Mesenchymal stem cell (in vitro differentiated cells and primary cell): Measurements from ENCODE around the gene CORO2B.

ENCODE experiments used
- DNase-seq: peaks from one replicate; pipeline ENCODE4 v3.0.0-alpha.2; 2013
- H2AFZ ChIP-seq: one replicate; pipeline ENCODE4 v1.6.1; 2013; ENCODE audit warnings: low read depth, mild to moderate bottlenecking, control low read depth, inconsistent platforms, low read length, moderate library complexity
- H2AK5ac ChIP-seq: 2 replicates; pipeline ENCODE4 v1.6.1; 2013; ENCODE audit warnings: low read length, moderate library complexity, mild to moderate bottlenecking, inconsistent platforms; ENCODE audit not compliant: severe bottlenecking
- H2BK120ac ChIP-seq: one replicate; pipeline ENCODE4 v1.6.1; 2013; ENCODE audit warnings: low read depth, mild to moderate bottlenecking, inconsistent platforms, low read length, moderate library complexity
- H2BK12ac ChIP-seq, 2 experiments: one replicate each; pipeline ENCODE4 v1.6.1; 2013; ENCODE audit warnings: inconsistent platforms in 2 of 2, low read length in 2 of 2, mild to moderate bottlenecking in 2 of 2, moderate library complexity in 2 of 2, control low read depth in 1 of 2
- H2BK15ac ChIP-seq: one replicate; pipeline ENCODE4 v1.6.1; 2013; ENCODE audit warnings: mild to moderate bottlenecking, low read depth, inconsistent platforms; ENCODE audit not compliant: poor library complexity, severe bottlenecking
- H2BK5ac ChIP-seq: 2 replicates; pipeline ENCODE4 v1.6.1; 2013; ENCODE audit warnings: low read depth, mild to moderate bottlenecking, low read length, control low read depth, inconsistent platforms; ENCODE audit not compliant: poor library complexity, severe bottlenecking
- H3K14ac ChIP-seq, 2 experiments: one replicate each; pipeline ENCODE4 v1.6.1; 2013; ENCODE audit warnings: inconsistent platforms in 2 of 2, low read length in 2 of 2, control low read depth in 1 of 2, mild to moderate bottlenecking in 1 of 2, moderate library complexity in 1 of 2
- H3K18ac ChIP-seq, 2 experiments: one replicate each; pipeline ENCODE4 v1.6.1; 2013; ENCODE audit warnings: inconsistent platforms in 2 of 2, low read length in 2 of 2, control low read depth in 1 of 2, low read depth in 1 of 2, mild to moderate bottlenecking in 1 of 2
- H3K23ac ChIP-seq, 2 experiments: one replicate each; pipeline ENCODE4 v1.6.1; 2013; ENCODE audit warnings: inconsistent platforms in 2 of 2, low read length in 2 of 2, mild to moderate bottlenecking in 2 of 2, moderate library complexity in 2 of 2, control low read depth in 1 of 2
- H3K27ac ChIP-seq: 2 replicates; pipeline ENCODE4 v1.5.1; 2013; ENCODE audit warnings: mild to moderate bottlenecking, moderate library complexity, low read length, control low read depth, inconsistent platforms; ENCODE audit not compliant: poor library complexity, severe bottlenecking
- H3K27me3 ChIP-seq, 2 experiments: 2 replicates each; pipeline versions ENCODE4 v1.6.1 to v1.7.0; 2013; ENCODE audit warnings: low read length in 2 of 2, mild to moderate bottlenecking in 2 of 2, moderate library complexity in 2 of 2, control low read depth in 1 of 2, inconsistent platforms in 1 of 2; ENCODE audit not compliant: control insufficient read depth in 1 of 2, insufficient read depth in 1 of 2
- H3K36me3 ChIP-seq, 2 experiments: 2 replicates each; pipeline versions ENCODE4 v1.6.1 to v1.7.0; 2013; ENCODE audit warnings: low read length in 2 of 2, control low read depth in 1 of 2, inconsistent platforms in 1 of 2, low read depth in 1 of 2, mild to moderate bottlenecking in 1 of 2; ENCODE audit not compliant: insufficient read depth in 2 of 2, control insufficient read depth in 1 of 2
- H3K4ac ChIP-seq, 2 experiments: one replicate each; pipeline ENCODE4 v1.6.1; 2013; ENCODE audit warnings: inconsistent platforms in 2 of 2, low read length in 2 of 2, mild to moderate bottlenecking in 2 of 2, moderate library complexity in 2 of 2, control low read depth in 1 of 2, low read depth in 1 of 2
- H3K4me1 ChIP-seq: 2 replicates; pipeline ENCODE4 v1.6.1; 2013; ENCODE audit warnings: low read depth, low read length, control low read depth; ENCODE audit not compliant: control insufficient read depth, insufficient read depth
- H3K4me2 ChIP-seq: 2 replicates; pipeline ENCODE4 v1.6.1; 2013; ENCODE audit warnings: low read length, mild to moderate bottlenecking, inconsistent platforms; ENCODE audit not compliant: poor library complexity, severe bottlenecking
- H3K4me3 ChIP-seq, 2 experiments: 2 replicates each; pipeline versions ENCODE4 v1.5.1 to v1.7.0; 2013; ENCODE audit warnings: low read length in 2 of 2, mild to moderate bottlenecking in 2 of 2, control low read depth in 1 of 2, low read depth in 1 of 2; ENCODE audit not compliant: insufficient read depth in 1 of 2
- H3K79me1 ChIP-seq: replicated peaks from 2 replicates; pipeline ENCODE4 v1.6.1; 2013; ENCODE audit warnings: mild to moderate bottlenecking, control low read depth, low read length, inconsistent platforms; ENCODE audit not compliant: poor library complexity, severe bottlenecking
- H3K9ac ChIP-seq: 2 replicates; pipeline ENCODE4 v1.7.0; 2013; ENCODE audit warnings: mild to moderate bottlenecking, low read length, moderate library complexity
- H3K9me3 ChIP-seq: 2 replicates; pipeline ENCODE4 v1.7.0; 2013; ENCODE audit warnings: mild to moderate bottlenecking, low read length; ENCODE audit not compliant: control insufficient read depth
- H4K8ac ChIP-seq: one replicate; pipeline ENCODE4 v1.6.1; 2013; ENCODE audit warnings: inconsistent platforms, mild to moderate bottlenecking, low read length, moderate library complexity
- H4K91ac ChIP-seq: one replicate; pipeline ENCODE4 v1.6.1; 2013; ENCODE audit warnings: mild to moderate bottlenecking, low read length, inconsistent platforms
- WGBS: methylation state at CpG from one replicate; pipeline ENCODE4 v1.1.7; 2013; ENCODE audit warnings: mixed read lengths; 5-methylcytosine and 5-hydroxymethylcytosine counted together

Gene CORO2B

DNA sequence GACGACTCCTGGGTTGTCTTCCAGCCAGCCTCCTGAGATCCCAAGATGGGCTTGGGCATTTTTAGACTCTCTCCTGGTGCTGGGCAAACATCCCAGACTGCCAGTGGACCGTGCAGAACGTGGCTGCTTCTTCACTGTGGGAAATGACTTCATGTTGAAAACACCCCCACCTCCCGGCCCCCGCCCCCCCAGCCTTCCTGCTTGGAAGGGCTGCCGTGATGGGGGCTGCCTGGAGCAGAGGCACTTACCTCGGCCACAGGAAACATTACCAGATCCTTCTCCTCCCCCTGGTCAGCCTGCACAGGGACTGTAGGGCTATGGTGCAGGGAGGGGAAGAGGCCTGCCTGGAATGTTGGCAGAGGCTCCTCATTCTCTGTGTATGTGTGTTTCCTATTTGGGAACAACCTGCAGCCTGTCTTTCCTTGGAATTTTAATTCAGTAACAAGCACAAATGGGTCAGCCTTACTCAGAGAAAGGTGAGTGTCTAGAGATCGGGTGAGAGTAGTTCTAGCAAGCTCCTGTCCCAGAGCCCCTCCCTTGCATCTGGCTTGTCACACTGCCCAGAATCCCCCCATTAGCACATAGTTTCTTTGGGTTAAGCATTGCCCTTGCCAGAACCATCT lies 151.1 kb downstream of the CORO2B start:
- H2BK12ac ChIP-seq: no peak overlapping the region
- no peak overlapping the region for H3K4me3 ChIP-seq
- peak overlapping the region; percentile 73 for H3K27ac ChIP-seq
- peaks cover 12 to 20% of the 10 kb centered on the region in 2 experiments for H3K36me3 ChIP-seq
- H3K9ac ChIP-seq: no peak overlapping the region
- no peaks in the 10 kb centered on the region for H3K27me3 ChIP-seq
- no peak overlapping the region for H3K18ac ChIP-seq
- no peaks in the 10 kb centered on the region for H3K9me3 ChIP-seq
- H3K79me1 ChIP-seq: no peaks in the 10 kb centered on the region
- peaks cover 21% of the 10 kb centered on the region for H3K4me1 ChIP-seq
- H3K4ac ChIP-seq: no peak overlapping the region
- no peak overlapping the region for H2BK120ac ChIP-seq
- H2AK5ac ChIP-seq: peak overlapping the region; percentile 18
- peak overlapping the region; percentile 11 for H2BK5ac ChIP-seq
- no peak overlapping the region for H3K4me2 ChIP-seq
- no peak overlapping the region for H3K14ac ChIP-seq
- H4K91ac ChIP-seq: no peak overlapping the region
- H2BK15ac ChIP-seq: no peak overlapping the region
- no peak overlapping the region for H4K8ac ChIP-seq
- no peak overlapping the region for H2AFZ ChIP-seq
- no peak overlapping the region for H3K23ac ChIP-seq
- DNase-seq: no peak
- whole genome bisulfite sequencing: 65% methylated on average over 4 of the region's 8 CpGs

GRCh38 chr15:68730471-68730919 lies 151.7 kb downstream of the CORO2B start:
- no peak overlapping the region for H2BK15ac ChIP-seq
- H3K18ac ChIP-seq: no peak overlapping the region
- peak overlapping the region; percentile 57 for H3K27ac ChIP-seq
- DNase-seq: peak; percentile 55
- peak overlapping the region in 1 of 2 experiments; percentile 23 for H2BK12ac ChIP-seq
- no peak overlapping the region for H4K8ac ChIP-seq
- peaks cover 21% of the 10 kb centered on the region for H3K4me1 ChIP-seq
- H2AFZ ChIP-seq: no peak overlapping the region
- H3K9me3 ChIP-seq: no peaks in the 10 kb centered on the region
- H2BK120ac ChIP-seq: no peak overlapping the region
- H3K4ac ChIP-seq: no peak overlapping the region
- no peak overlapping the region for H3K14ac ChIP-seq
- H2BK5ac ChIP-seq: peak overlapping the region; percentile 11
- H3K27me3 ChIP-seq: no peaks in the 10 kb centered on the region
- no peak overlapping the region for H3K4me2 ChIP-seq
- H4K91ac ChIP-seq: no peak overlapping the region
- H3K79me1 ChIP-seq: no peaks in the 10 kb centered on the region
- no peak overlapping the region for H3K23ac ChIP-seq
- H3K9ac ChIP-seq: peak overlapping the region; percentile 19
- H2AK5ac ChIP-seq: peak overlapping the region; percentile 71
- H3K4me3 ChIP-seq: no peak overlapping the region
- H3K36me3 ChIP-seq: peaks cover 12 to 20% of the 10 kb centered on the region in 2 experiments
- 78% methylated on average over 6 of the region's 6 CpGs for whole genome bisulfite sequencing

- Histone ChIP-seq H2BK15ac (no peak overlapping the region), H3K4me2 (no peak overlapping the region), H2BK5ac (no peak overlapping the region), H3K4me3 (no peak overlapping the region), H4K8ac (no peak overlapping the region), H3K4me1 (peaks cover 21% of the 10 kb centered on the region), H3K79me1 (no peaks in the 10 kb centered on the region), H4K91ac (no peak overlapping the region), H3K36me3 (peaks cover 8 to 19% of the 10 kb centered on the region in 2 experiments), H3K27me3 (no peaks in the 10 kb centered on the region), H3K23ac (no peak overlapping the region), H2BK12ac (peak overlapping the region in 1 of 2 experiments; percentile 23), H3K9me3 (no peaks in the 10 kb centered on the region), H2BK120ac (no peak overlapping the region), H3K4ac (no peak overlapping the region), H3K27ac (peak overlapping the region; percentile 57), H2AFZ (no peak overlapping the region), H3K18ac (no peak overlapping the region), H3K9ac (peak overlapping the region; percentile 19), H3K14ac (no peak overlapping the region), H2AK5ac (peak overlapping the region; percentile 87)
- WGBS: 59% methylated on average over 15 of the region's 15 CpGs
- DNase-seq: no peak
Observed at GRCh38 chr15:68730976-68731897, 152.4 kb downstream of the CORO2B start.

GRCh38 chr15:68732451-68732850 lies 153.7 kb downstream of the CORO2B start:
- H2BK120ac ChIP-seq: no peak overlapping the region
- H3K18ac ChIP-seq: no peak overlapping the region
- H4K8ac ChIP-seq: no peak overlapping the region
- no peak overlapping the region for H3K27ac ChIP-seq
- no peak overlapping the region for H2BK12ac ChIP-seq
- no peak for DNase-seq
- peaks cover 20% of the 10 kb centered on the region for H3K4me1 ChIP-seq
- H2BK15ac ChIP-seq: no peak overlapping the region
- H3K4ac ChIP-seq: no peak overlapping the region
- H2BK5ac ChIP-seq: no peak overlapping the region
- no peaks in the 10 kb centered on the region for H3K27me3 ChIP-seq
- H2AK5ac ChIP-seq: no peak overlapping the region
- no peak overlapping the region for H2AFZ ChIP-seq
- H4K91ac ChIP-seq: no peak overlapping the region
- H3K9ac ChIP-seq: no peak overlapping the region
- H3K23ac ChIP-seq: no peak overlapping the region
- H3K4me3 ChIP-seq: no peak overlapping the region
- WGBS: 97% methylated on average over 2 of the region's 2 CpGs
- no peak overlapping the region for H3K14ac ChIP-seq
- no peaks in the 10 kb centered on the region for H3K9me3 ChIP-seq
- H3K79me1 ChIP-seq: no peaks in the 10 kb centered on the region
- H3K4me2 ChIP-seq: no peak overlapping the region
- peaks cover 0 to 7% of the 10 kb centered on the region in 2 experiments for H3K36me3 ChIP-seq
